Left ventricle myocardium inferior (tissue), 1 donor: Measurements from ENCODE around the gene RIN3. TPM values are rescaled to one million over a fixed set of nuclear protein-coding genes. Genes with fewer than 3 reads are reported as not detected.
A peak's percentile ranks its signal among the peaks of the same experiment; 100 is the strongest.
"Not testable (repeated sequence)": the region's sequence is repeated elsewhere in the genome, so short reads cannot be mapped to it uniquely, and the experiment has no call there.

Experiments
- DNase-seq: peaks from one replicate; pipeline ENCODE4 v3.0.0-alpha.2; 2020
- H3K27ac ChIP-seq: fragments of 200-600 bp; replicated peaks from 2 replicates; pipeline ENCODE4 v1.8.0; 2021
- H3K27me3 ChIP-seq: fragments of 200-600 bp; 2 replicates; pipeline ENCODE4 v1.8.0; 2021; ENCODE audit warnings: low read depth
- H3K36me3 ChIP-seq: fragments of 200-600 bp; 2 replicates; pipeline ENCODE4 v1.8.0; 2021
- H3K4me1 ChIP-seq: fragments of 200-600 bp; 2 replicates; pipeline ENCODE4 v1.8.0; 2021
- H3K4me3 ChIP-seq: fragments of 200-600 bp; 2 replicates; pipeline ENCODE4 v1.8.0; 2021; ENCODE audit warnings: mild to moderate bottlenecking, moderate library complexity
- H3K9me3 ChIP-seq: fragments of 200-600 bp; replicated peaks from 2 replicates; pipeline ENCODE4 v1.8.0; 2021
- CTCF ChIP-seq: fragments of 200-600 bp; IDR thresholded peaks from 2 replicates; pipeline ENCODE4 v1.8.0; 2021; ENCODE audit warnings: antibody characterized with exemption, mild to moderate bottlenecking, borderline replicate concordance
- intact Hi-C: fragments of 100-400 bp; cut with micrococcal nuclease; formaldehyde crosslinking; loops from one replicate; pipeline ENCODE4 v1.11.0; 2022
- total RNA-seq: library from RNA; stranded (reverse); fragmentation: NEBNext Ultra II Directional; extraction: Animal tissue kit (Norgen Biotek cat#: 25700); gene quantifications from one replicate; pipeline ENCODE4 v1.2.1, GENCODE V29; 2021
- donor health status: DM: no; HTN: yes; CAD: no; lungs with severe emphysema.

Gene RIN3
- total RNA-seq, 1 donor from 2014 or later: 13.8 TPM

- no peak for DNase-seq
- Histone ChIP-seq H3K27me3 (no peaks in the 10 kb centered on the region), H3K9me3 (no peaks in the 10 kb centered on the region), H3K36me3 (peaks cover 12% of the 10 kb centered on the region), H3K27ac (no peak overlapping the region), H3K4me1 (peaks cover 11% of the 10 kb centered on the region), H3K4me3 (no peak overlapping the region)
- intact Hi-C loops: no loop called here
- TF ChIP-seq CTCF: no peak
Observed at GRCh38 chr14:92638266-92638665, 124.7 kb downstream of the RIN3 start.

GRCh38 chr14:92638904-92639303 is 125.3 kb downstream of the RIN3 start:
- intact Hi-C loops: no loop called here
- H3K27ac ChIP-seq: no peak overlapping the region
- TF ChIP-seq CTCF: no peak
- peaks cover 14% of the 10 kb centered on the region for H3K4me1 ChIP-seq
- no peaks in the 10 kb centered on the region for H3K9me3 ChIP-seq
- no peak for DNase-seq
- no peak overlapping the region for H3K4me3 ChIP-seq
- peaks cover 12% of the 10 kb centered on the region for H3K36me3 ChIP-seq
- no peaks in the 10 kb centered on the region for H3K27me3 ChIP-seq

GRCh38 chr14:92639472-92640117 is 126.0 kb downstream of the RIN3 start:
- H3K27ac ChIP-seq, H3K27me3 ChIP-seq, H3K4me3 ChIP-seq, DNase-seq, H3K9me3 ChIP-seq, intact Hi-C loops: not testable (repeated sequence)
- Histone ChIP-seq H3K4me1 (peaks cover 21% of the 10 kb centered on the region), H3K36me3 (peaks cover 13% of the 10 kb centered on the region)

GRCh38 chr14:92641306-92641705 is 127.7 kb downstream of the RIN3 start:
- Histone ChIP-seq H3K27me3 (no peaks in the 10 kb centered on the region), H3K9me3 (peaks cover 9% of the 10 kb centered on the region), H3K4me1 (peaks cover 26% of the 10 kb centered on the region), H3K4me3 (no peak overlapping the region), H3K27ac (no peak overlapping the region), H3K36me3 (peaks cover 19% of the 10 kb centered on the region)
- no peak for DNase-seq
- intact Hi-C loops: no loop called here
- no peak for TF ChIP-seq CTCF

DNA sequence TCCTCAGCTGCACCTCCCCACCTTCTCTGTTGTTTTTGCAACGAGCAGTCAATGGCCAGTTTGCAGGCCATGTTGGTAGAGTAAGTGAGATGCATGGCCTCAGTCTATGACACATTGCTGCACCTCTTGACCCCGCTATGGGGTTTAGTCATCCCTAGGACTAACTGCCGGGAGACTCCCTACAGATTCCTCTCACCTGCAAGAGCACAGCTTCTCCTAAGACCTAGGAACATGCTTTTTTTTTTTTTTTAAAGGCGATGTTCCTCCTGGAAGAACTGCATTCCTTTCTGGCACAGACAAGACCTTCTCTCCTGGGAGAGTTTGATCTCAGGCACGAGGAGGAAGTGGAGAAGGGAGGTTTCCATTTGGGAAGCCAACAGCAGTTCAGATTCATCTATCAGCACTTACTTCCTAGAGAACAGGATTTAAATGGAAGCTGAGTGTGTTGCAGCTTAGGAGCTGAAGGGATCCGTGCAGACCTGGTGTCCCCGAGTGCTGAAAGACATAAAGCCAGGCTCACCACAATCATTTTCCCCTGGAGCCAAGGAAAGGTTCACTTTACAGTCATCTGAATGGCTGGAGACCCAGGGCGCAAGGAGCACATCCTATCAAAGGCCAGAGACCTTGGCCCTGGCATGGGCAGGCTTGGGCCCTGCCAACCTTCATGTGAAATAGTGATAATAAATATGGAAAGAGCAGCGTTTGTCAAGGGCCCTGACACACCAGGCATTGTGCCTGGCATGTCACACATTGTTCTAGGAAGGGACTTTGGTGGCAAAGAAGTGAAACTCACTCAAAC is 130.8 kb downstream of the RIN3 start:
- peaks cover 19% of the 10 kb centered on the region for H3K36me3 ChIP-seq
- no peak overlapping the region for H3K4me3 ChIP-seq
- H3K27me3 ChIP-seq: no peaks in the 10 kb centered on the region
- intact Hi-C loops: no loop called here
- H3K4me1 ChIP-seq: peaks cover 29% of the 10 kb centered on the region
- no peak for TF ChIP-seq CTCF
- peaks cover 9% of the 10 kb centered on the region for H3K9me3 ChIP-seq
- peak overlapping the region; percentile 39 for H3K27ac ChIP-seq
- DNase-seq: no peak

DNA sequence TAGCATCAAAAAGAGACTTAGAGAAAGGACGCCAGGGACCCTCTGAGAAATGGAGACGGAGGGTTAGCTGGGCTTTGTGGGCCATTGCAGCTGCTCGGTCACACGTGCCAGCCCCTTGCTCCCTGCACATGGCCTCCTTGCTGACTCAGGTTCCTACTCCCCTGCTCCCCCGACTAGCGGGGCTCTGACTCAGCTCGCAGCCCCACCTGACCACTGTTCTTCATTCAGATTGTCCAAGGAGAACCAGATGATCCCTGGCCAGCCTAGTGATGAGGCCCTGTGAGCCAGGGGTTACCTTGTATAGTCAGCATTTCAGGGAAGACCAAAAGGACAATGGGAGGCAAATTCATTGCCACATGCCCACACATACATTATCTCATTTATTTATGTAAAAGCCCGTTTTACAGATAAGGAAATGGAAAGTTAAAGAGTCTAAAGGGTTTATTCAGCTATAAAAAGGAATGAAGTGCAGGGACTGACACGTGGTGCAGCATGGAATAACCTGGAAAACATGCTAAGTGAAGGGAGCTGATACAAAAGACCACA is 131.5 kb downstream of the RIN3 start:
- Histone ChIP-seq H3K9me3 (peaks cover 9% of the 10 kb centered on the region), H3K4me3 (no peak overlapping the region), H3K36me3 (peaks cover 19% of the 10 kb centered on the region), H3K4me1 (peaks cover 29% of the 10 kb centered on the region), H3K27ac (peak overlapping the region; percentile 39), H3K27me3 (no peaks in the 10 kb centered on the region)
- intact Hi-C loops: no loop called here
- DNase-seq: no peak
- TF ChIP-seq CTCF: no peak
